Type B pancreatic cell (in vitro differentiated cells): ENCODE data around the gene SMR3B. TPM values are rescaled to one million over a fixed set of nuclear protein-coding genes. Genes with fewer than 3 reads are reported as not detected.

Experiments
- DNase-seq: peaks from one replicate; pipeline ENCODE4 v3.0.0; 2021; ENCODE audit warnings: mixed read lengths; ENCODE audit not compliant: unreplicated experiment; ENCODE audit errors: extremely low spot score
- H3K27ac Mint-ChIP-seq: 2 replicates; pipeline ENCODE4 v1.8.0; 2021; ENCODE audit warnings: mild to moderate bottlenecking, mixed read lengths
- H3K27me3 Mint-ChIP-seq: 2 replicates; pipeline ENCODE4 v1.8.0; 2021; ENCODE audit warnings: mixed read lengths
- H3K36me3 Mint-ChIP-seq: 2 replicates; pipeline ENCODE4 v1.8.0; 2021; ENCODE audit warnings: mixed read lengths
- H3K4me1 Mint-ChIP-seq: one replicate; pipeline ENCODE4 v1.8.0; 2021; ENCODE audit warnings: mixed read lengths; ENCODE audit not compliant: unreplicated experiment
- H3K4me3 Mint-ChIP-seq: 2 replicates; pipeline ENCODE4 v1.8.0; 2021; ENCODE audit warnings: mild to moderate bottlenecking, mixed read lengths
- H3K9me3 Mint-ChIP-seq: 2 replicates; pipeline ENCODE4 v1.8.0; 2021; ENCODE audit warnings: mixed read lengths
- CTCF ChIP-seq: fragments of 200-600 bp; sonication (generic); conservative IDR thresholded peaks from 2 replicates; pipeline ENCODE4 v1.5.0; 2021; ENCODE audit warnings: antibody characterized with exemption, mild to moderate bottlenecking
- total RNA-seq: library from RNA; stranded (reverse); gene quantifications from 2 replicates; pipeline ENCODE4 v1.2.1, GENCODE V29; 2021; ENCODE audit warnings: low replicate concordance

Gene SMR3B
- total RNA-seq, 1 donor from 2014 or later = not detected

- Mint-ChIP-seq H3K27ac (no peak overlapping the region), H3K4me3 (no peak overlapping the region), H3K27me3 (no peaks in the 10 kb centered on the region), H3K4me1 (no peaks in the 10 kb centered on the region), H3K9me3 (no peaks in the 10 kb centered on the region), H3K36me3 (no peaks in the 10 kb centered on the region)
- no peak for DNase-seq
- no peak for TF ChIP-seq CTCF
Observed at GRCh38 chr4:70359115-70359661, 23.7 kb upstream of the SMR3B start.

- Mint-ChIP-seq H3K9me3 (no peaks in the 10 kb centered on the region), H3K4me3 (no peak within 1 kb of the TSS)
- TF ChIP-seq CTCF = no peak
Observed at GRCh38 chr4:70360460-70360859, 22.5 kb upstream of the SMR3B start, which contains the start of gene SMR3A. Gene SMR3A (plus strand): TSS chr4:70360760. CDS start chr4:70362116, 1,356 bp downstream.

GRCh38 chr4:70364002-70364401, 18.9 kb upstream of the SMR3B start:
- DNase-seq = no peak
- Mint-ChIP-seq H3K36me3 (no peaks in the 10 kb centered on the region), H3K4me3 (no peak overlapping the region), H3K27ac (no peak overlapping the region), H3K9me3 (no peaks in the 10 kb centered on the region), H3K27me3 (no peaks in the 10 kb centered on the region), H3K4me1 (no peaks in the 10 kb centered on the region)
- no peak for TF ChIP-seq CTCF

More at GRCh38 chr4:70360460-70360859, 22.5 kb upstream of the SMR3B start, which contains the start of gene SMR3A:
- Mint-ChIP-seq H3K36me3 (no peaks in the 10 kb centered on the region), H3K27ac (no peak within 1 kb of the TSS), H3K27me3 (no peaks in the 10 kb centered on the region), H3K4me1 (no peaks in the 10 kb centered on the region)
- DNase-seq = no peak

- H3K4me3 Mint-ChIP-seq = no peak overlapping the region
- no peak for DNase-seq
- H3K36me3 Mint-ChIP-seq = no peaks in the 10 kb centered on the region
- no peaks in the 10 kb centered on the region for H3K9me3 Mint-ChIP-seq
- no peaks in the 10 kb centered on the region for H3K27me3 Mint-ChIP-seq
- no peaks in the 10 kb centered on the region for H3K4me1 Mint-ChIP-seq
- no peak overlapping the region for H3K27ac Mint-ChIP-seq
- no peak for TF ChIP-seq CTCF
Observed at GRCh38 chr4:70365479-70365878, 17.5 kb upstream of the SMR3B start.

GRCh38 chr4:70367813-70368212, 15.1 kb upstream of the SMR3B start:
- no peak for TF ChIP-seq CTCF
- no peaks in the 10 kb centered on the region for H3K36me3 Mint-ChIP-seq
- no peaks in the 10 kb centered on the region for H3K27me3 Mint-ChIP-seq
- H3K27ac Mint-ChIP-seq = no peak overlapping the region
- H3K4me3 Mint-ChIP-seq = no peak overlapping the region
- no peak for DNase-seq
- no peaks in the 10 kb centered on the region for H3K9me3 Mint-ChIP-seq
- no peaks in the 10 kb centered on the region for H3K4me1 Mint-ChIP-seq

GRCh38 chr4:70371987-70372386, 10.9 kb upstream of the SMR3B start:
- Mint-ChIP-seq H3K36me3 (no peaks in the 10 kb centered on the region), H3K27me3 (no peaks in the 10 kb centered on the region), H3K27ac (no peak overlapping the region), H3K4me1 (no peaks in the 10 kb centered on the region), H3K4me3 (no peak overlapping the region), H3K9me3 (no peaks in the 10 kb centered on the region)
- DNase-seq = no peak
- no peak for TF ChIP-seq CTCF
